Measurements from ENCODE around the gene MFRP.

GRCh38 chr11:119335655-119336543 is 10.6 kb downstream of the MFRP start:
- TF ChIP-seq CTCF (conservative IDR thresholded peaks at IDR 0.05; ENCODE audit: low read length): no peak
- no peak for TF ChIP-seq EZH2phosphoT487 (IDR thresholded peaks at IDR 0.05; ENCODE audit: borderline replicate concordance)
